ENCODE data around the gene MECP2.

Gene MECP2

DNA sequence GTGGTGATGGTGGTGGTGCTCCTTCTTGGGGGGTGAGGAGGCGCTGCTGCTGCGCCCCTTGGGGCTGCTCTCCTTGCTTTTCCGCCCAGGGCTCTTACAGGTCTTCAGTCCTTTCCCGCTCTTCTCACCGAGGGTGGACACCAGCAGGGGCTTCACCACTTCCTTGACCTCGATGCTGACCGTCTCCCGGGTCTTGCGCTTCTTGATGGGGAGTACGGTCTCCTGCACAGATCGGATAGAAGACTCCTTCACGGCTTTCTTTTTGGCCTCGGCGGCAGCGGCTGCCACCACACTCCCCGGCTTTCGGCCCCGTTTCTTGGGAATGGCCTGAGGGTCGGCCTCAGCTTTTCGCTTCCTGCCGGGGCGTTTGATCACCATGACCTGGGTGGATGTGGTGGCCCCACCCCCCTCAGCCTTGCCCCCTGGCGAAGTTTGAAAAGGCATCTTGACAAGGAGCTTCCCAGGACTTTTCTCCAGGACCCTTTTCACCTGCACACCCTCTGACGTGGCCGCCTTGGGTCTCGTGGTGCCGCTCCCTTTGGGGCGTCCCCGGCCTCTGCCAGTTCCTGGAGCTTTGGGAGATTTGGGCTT lies 66.7 kb downstream of the MECP2 start:
- no peak for FAIRE-seq

DNA sequence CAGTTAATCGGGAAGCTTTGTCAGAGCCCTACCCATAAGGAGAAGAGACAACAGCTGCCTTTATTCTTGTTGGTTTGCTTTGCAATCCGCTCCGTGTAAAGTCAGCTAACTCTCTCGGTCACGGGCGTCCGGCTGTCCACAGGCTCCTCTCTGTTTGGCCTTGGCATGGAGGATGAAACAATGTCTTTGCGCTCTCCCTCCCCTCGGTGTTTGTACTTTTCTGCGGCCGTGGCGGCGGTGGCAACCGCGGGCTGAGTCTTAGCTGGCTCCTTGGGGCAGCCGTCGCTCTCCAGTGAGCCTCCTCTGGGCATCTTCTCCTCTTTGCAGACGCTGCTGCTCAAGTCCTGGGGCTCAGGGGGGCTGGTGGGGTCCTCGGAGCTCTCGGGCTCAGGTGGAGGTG lies 67.3 kb downstream of the MECP2 start:
- no peak for FAIRE-seq

DNA sequence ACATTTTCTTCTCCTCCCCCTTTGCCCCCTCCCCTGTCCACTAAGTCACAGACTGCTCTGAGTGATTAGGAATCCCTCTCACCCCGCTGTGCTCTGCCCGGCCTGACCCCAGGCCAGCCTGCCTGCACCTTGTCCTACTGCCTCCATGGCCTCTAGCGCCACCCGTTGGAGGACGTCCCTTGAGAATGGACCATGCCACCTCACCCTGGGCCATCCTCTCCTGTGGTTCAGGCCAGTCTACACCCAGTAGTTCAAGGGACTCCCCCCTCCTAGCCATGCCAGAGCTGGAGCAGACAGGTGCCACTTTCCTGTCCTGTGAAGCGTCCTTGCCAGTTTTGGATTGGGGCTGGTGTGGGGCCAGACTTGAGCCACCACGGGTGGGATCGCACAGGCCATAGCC lies 68.1 kb downstream of the MECP2 start:
- no peak for FAIRE-seq

DNA sequence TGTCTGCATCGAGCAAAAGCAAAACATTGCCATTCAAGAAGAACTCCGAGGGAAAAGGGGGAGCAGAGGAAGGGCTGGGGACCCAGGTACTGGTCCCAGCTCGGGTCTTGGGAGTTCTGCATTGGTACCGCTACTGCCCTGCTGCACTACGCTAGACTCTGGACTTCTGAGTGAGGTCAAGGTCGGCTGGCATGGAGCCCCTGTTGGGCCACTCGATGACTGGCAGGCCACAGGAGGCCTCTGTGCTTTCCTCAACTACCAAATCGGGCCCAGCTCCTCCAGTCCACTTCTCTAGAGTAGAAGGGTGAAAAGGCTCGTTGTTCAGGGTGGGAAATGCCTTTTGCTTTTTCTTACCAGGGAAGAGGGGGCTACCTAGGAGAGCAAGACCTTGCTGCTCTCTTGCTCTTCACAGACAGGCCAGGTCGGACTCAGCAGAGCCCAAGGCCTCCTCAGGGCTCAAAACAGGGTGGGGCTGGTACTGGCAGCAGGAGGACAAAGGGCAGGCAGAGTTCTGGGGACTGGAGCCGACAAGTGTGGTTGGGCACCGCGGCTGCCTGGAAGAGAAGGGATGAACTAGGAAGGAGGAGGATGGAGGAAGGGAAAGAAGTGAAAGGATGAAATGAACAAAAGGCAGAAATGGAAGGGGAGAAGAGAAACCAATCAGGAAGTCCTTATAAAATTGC lies 68.9 kb downstream of the MECP2 start:
- FAIRE-seq: no peak

DNA sequence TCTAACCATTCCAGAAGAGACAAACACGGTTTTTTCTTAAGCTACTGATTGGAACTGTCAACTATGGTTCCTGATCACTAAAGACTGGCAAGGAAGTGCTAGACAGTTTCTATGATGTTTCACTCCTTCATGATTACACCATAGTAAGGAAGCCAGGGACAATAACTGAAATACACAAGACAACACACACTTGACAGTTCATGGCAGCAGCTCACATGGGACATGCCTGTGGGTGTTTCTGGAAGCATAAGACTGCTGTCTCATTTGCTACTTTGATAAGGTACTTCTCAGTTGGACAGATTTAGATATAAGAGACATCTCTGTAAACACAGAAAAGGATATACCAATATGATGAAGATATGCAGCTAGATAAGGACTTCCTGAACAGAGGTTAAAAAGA lies 69.5 kb downstream of the MECP2 start:
- FAIRE-seq: no peak

DNA sequence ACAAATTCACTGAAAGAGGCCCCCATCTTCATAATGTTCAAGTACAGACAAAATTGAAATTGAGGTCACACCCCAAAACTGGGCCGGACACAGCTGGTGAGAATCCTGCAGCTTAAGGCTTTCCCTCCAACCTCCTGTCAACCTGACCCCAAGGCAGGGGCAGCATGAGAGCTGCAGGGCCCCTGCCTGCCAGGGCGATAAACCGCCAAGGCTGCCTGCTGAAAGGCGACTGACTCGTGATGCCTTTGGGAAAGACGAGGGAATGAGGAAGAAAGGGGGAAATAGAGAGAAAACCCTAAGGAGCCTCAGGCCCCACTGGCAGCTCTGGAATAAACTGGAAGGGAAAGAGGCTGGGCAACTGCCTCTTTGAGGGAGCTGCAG lies 70.5 kb downstream of the MECP2 start:
- FAIRE-seq: no peak

DNA sequence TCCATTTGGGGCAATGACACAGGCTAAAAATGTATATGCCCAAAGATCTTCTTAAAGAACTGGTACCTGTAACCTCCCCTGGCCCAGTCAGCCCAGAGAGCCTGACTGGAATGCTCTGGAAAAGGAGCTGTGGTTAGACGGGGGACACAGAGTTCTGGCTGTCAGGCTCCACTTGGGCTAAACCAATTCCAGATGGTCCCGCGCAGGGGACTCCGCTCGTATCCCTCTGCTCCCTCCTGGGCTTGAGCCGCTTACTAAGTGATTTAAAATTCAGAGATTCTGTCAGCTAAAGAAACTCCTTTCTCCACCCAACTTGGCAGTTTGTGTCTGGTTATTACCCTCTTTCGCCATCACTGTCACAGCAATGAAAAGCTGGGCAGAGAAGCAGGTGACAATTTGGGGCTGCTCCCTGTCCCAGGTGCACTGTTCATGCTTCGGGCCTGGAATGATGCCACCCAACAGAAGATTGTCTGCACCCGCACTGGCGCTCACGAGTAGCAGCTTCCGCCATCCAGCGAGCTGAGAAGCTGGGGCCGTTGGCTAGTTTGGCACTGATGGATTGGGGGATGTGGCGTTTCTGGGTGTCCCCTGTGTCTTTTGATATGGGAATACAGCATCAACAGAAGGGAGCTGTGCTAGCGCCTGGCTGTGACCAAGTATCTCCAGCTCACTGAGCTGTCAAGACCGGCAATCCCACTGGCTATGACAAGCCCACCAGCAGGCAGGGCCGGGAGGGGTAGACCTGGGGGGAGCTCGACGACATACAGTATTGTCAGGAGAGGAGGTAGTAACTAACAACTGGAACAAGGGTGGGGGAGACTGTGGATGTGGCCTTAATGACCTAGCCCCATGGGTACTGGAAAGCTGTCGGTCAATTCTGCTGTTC lies 71.1 kb downstream of the MECP2 start:
- no peak for FAIRE-seq

DNA sequence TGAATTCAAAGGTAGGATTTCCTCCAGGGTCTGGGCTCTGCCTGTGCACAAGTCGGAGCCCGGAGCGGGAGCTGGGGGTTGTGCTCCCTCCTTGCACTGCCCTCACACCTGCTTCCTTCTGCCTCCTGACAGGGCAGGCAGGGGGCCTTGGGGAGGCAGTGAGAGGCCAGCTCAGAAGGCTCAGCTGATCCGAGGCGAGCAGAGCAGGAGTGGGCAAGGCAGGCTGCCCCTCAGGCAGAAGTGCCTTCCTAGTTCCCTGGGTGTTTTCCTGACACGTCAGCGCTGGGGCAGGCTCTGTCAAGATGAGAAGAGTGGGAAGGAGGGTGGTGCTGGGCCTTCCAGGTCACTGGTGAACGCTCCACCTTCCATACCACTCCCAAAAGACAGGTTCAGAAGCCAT lies 72.3 kb downstream of the MECP2 start:
- no peak for FAIRE-seq

DNA sequence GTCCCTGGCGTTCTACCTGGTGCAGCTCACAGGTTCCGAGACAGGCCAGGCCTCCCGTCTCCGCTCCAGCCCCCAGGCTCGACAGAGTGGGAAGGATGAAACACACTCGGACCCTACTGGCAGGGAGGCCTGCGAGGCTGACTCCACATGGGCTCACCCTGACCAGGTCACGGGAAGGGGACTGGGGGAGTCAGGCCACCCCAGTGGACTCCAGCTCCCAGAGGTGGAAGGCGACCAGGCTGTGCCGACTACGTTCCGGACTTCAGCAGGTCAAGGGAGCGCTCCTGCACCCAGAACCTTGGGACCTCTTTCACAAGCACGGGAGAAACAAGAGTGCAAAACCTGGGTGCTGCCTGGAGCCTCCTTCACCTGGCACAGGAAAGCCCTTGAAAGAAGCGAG lies 73.2 kb downstream of the MECP2 start:
- FAIRE-seq: no peak

DNA sequence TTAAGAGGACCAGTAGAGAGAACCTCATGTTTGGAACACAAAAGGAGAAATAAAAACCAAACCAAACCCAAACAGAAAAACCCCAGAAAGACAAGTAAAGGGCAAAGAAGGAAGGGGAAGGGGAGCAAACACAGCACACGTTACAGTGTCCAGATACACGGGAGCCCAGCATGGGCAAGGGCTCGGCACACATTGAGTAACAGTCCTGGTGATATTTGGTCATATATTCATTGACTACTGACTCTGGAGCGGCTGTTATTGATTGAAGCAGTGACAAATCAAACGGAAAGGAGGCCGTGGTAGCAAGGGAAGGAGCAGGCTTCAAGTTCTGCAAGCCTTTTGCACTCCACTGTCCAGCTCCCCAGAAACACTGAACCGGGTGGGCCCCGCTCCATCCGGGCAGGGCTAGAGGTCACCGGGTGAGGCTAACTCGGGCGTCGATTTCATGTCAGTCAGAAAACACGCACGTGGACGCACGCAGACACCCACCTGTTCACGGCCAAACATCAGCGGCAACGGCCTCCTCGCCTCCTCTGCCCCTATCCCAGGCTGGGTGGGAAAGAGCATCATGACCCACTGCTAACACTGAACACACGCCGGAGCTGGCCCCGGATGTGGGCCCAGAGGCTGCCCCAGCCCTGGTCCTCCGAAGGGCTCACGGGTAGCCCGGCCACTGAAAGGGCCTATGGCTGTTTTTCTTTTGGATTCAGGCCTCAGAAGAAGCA lies 74.1 kb downstream of the MECP2 start:
- FAIRE-seq: no peak

DNA sequence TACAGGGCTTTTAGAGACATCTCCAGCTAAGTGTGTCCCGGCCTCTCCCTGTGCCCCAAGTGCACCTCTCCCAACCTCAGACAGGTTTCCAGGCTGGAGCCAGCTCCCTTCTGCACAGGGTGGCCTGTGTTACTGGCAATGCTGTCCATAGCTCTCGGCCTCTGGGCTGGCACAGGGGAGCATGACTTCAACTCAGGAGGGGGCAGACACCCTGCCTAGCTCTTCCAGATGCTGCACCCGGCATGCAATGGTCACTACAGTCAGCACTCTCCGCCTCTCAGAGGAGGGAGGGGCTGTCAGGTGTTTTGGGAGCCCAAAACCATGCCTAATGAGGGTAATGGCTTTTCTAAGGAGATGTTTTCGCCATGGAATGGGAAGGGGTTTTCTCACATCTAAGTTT lies 75.4 kb downstream of the MECP2 start:
- no peak for FAIRE-seq

DNA sequence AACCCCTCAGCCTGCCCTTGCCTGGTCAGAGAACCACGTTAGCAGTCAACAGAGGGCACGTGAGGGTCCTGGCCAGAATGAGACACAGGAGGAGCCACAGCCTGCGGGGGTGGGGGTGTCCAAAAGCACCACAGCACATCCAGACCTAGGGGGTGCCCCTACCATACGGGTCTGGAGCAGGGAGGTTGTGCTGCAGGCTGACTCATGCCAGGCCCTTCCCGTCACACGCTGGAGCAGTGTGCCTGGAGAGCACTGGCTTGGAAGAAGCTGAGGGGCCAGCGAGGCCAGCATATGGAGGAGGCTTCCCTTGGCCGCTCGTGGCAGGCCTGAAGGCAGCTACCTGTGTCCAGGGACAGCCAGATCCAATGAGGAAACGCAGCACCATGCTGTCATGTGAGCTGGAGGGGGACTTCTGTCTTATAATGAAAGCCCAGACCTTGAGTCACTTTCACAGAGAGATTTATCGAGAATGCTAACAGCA lies 76.3 kb downstream of the MECP2 start:
- no peak for FAIRE-seq

DNA sequence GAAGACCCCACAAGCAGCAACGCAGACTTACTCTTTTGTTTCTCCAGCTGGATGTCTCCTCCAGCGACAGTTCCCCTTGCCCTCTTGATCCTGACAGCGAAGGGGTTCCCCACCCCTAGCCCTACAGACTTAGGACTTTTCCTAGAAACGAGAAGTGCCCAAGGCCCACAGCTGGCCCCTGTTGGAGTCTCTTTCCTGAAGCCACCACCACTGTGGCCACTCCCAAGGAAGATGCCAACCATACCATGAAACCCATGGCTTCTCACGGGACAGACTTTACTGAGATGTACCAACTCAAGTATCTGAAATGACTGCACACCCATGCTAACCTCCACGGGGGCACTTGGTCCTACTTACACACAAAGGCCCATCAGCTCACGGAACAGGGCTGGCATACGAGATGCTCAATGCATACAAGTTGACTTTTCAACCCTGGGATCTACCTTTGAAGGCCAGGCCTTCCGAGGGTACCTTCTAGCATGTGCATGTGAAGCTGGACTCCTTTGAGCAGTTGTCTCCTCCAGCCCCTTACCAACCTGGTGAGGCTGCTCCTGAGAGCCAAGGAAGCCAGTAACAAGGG lies 76.9 kb downstream of the MECP2 start:
- no peak for FAIRE-seq

DNA sequence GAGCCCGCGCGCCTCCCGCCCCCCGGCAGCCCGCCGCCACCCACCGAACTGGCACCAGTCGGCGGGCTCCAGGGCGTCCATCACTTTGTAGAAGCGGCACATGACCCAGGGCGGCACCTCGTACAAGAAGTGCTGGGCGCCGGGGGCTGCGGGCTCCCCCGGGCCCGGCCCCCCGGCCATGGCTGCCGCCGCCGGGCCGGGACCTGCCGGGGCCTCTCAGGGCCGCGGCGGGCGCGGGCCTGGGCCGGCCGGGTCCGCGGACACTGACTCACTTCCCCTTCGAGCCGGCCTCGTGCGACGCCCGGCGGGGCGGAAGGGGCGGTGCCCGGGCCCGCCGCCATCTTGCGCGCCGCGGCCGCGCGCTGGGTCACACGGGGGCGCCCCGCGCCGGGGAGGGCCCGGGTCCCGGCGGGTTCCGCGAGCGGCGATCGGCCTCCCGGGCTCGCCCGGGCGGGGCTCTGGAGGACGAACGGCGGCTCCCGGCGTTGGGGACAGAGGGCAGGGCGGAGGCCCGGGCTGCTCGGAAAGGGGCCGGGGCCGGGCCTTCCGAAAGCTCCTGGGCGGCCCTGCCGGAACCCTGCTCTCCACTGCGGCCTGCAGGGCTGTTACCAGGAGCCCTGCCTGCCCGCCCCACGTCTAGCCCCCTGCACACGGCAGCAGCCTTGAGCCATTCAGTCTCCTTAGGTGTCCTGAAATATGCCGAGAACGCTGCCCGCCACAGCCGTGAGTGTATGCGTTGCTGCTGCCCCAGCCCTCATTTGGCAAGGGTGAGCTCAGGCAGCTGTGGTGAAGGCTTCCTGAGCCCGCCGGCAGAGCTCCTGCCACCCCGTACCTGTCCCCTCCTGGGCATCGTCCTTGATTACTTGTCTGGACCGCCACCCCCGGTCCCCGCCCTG lies 77.6 kb downstream of the MECP2 start, which contains the start of gene IRAK1:
Gene IRAK1 (minus strand): TSS at position 270 of the 896 bp plus-strand sequence. CDS start 90 bp downstream, at position 180.
- FAIRE-seq: no peak

DNA sequence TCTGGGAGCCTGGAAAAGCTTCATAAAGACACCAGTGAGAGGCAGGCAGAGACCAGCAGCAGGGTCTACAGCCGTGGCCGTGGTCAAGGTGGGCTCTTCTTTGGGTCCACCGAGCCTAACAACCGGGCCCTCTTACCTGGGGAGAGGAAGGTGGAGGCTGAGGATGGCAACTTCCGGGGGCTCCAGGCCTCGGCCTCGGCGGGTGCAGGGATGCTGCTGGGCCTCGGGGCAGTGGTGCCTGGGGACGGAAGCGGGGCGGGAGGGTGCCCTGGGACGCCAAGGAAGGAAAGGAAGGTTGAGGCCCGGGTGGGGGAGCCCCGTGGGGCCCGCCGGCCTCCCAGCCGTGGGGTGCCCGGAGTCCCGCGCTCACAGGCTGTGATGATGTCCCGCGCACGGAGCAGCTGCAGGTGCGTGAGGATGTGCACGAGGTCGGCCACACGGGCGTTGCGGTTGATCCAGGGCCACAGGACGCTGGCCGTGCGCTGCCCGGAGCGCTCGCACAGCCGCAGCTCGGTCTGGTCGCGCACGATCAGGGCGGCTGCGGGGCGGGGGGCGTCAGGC lies 78.4 kb downstream of the MECP2 start:
- FAIRE-seq: no peak

DNA sequence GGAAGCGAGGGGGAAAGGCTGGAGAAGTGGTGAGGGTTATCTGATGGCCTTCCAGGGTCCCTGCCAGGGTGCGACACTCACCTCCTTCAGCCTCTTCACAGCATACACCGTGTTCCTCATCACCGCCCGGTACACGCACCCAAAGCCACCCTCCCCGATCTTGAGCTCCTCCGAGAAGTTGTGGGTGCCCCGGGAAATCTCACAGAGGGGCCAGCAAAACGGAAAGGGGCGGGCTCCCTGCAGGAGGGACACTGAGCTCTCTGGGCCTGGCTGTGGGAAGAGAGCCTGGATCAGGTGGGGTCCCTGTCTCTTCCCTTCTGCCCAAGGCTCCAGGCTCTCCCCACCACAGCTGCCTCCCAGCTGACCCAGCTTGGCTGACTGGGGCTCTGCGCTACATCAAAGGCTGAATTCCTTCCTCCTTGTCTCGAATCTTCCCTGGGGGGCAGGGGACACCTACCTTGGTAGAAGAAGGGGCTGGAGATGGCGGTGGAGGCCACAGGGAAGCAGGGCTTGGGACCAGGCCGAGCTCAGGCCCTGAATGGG lies 78.9 kb downstream of the MECP2 start:
- FAIRE-seq: no peak

DNA sequence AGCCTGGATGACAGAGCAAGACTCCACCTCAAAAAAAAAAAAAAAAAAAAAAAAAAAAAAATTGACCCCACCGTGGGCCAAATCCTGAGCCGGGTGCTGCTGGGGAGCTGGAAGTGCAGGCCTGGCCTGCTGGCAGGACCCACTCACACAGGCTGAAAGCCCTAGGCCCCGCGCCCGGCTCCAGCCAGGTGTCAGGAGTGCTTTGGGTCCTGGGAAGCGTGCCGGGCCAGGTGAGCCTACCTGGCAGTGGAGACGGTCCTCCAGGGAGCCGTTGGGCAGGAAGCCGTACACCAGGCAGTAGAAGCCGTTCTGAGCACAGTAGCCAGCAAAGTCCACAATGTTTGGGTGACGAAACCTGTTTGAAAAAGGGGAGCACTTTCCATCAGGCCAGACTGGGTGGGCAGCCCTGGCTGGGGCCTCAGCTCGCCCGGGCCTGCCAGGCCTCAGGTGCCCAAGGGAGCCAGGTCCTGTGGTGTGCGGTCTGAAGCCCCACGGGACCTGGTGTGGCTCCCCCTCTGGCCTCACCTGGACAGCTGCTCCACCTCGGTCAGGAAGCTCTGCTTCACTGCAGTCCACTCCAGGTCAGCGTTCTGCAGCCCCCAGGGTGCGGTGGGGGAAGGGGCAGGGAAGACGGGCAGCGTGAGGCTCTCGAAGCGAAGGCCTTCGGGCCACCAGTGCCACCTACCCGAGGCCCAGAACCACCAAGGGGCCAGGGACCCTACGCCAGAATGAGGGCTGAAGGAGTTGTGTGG lies 79.6 kb downstream of the MECP2 start:
- no peak for FAIRE-seq

DNA sequence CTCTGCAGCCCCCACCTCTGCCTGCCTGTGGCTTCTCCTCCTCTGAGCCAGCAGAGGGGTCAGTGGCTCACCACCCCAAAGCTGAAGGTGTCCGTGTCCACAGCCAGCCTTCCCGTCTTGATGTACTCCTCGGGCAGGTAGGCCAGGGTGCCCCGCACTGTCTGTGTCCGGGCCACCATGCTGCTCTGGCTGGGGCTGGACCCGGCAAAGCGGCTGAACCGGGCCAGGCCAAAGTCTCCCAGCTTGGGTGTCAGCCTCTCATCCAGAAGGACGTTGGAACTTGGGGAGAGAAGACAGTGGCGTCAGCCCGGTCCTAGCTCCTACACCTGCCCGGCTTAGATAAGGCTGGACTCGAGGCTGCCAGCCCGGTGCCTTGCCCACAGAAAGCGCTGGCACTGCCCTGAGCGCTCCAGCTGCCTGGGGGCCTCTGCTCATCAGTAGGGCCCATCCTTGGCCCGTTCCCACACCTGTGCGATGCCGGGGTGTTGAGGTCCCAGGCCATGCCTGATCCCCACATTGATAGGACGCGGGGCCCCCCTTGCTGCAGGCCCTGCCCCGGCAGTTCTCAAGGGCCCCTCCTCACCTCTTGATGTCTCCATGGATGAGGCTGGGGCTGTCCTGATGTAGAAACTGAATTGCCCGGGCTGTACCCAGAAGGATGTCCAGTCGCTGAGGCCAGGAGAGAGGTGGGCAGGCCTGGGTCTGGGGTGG lies 81.0 kb downstream of the MECP2 start:
- no peak for FAIRE-seq

DNA sequence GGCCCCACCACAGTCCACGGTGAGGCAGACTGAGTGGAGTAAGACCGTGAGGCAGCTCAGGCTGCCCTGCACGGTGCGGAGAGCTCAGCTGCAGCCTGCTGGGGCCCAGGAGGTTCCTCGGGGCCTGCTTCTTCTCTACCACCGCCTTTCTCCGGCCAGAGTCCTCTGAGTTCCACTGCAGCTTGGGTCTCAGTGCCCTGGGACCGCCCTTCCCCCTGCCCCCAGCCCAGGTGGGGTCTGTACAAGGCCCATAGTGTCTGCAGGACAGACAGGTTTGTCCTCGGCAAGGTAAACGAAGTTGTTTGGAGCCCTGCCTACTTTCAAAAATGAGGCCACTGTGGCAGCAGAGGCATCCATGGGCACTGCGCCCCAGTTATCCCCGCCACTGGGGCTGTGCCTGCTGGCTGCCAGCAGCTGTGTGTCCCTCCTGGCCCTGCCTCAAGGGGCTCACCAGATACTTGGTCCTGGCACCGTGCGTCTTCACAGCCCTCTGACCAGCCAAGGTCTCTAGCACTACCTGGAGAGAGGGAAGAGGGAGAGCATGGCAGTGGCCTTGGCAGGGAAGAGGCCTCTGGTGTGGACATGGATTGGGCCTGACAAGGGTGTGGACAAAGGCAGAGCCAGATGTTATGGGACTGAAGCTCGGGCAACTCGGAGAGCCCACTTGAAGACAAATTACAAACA lies 81.8 kb downstream of the MECP2 start:
- no peak for FAIRE-seq

All from A204.1 (cell line).